ENCODE data around the gene BTAF1.

- no peak for TF ChIP-seq CTCF (IDR thresholded peaks at IDR 0.05)
- no peak for TF ChIP-seq ZFX (IDR thresholded peaks at IDR 0.05; ENCODE audit: borderline replicate concordance)
These were observed 39.8 kb upstream of the BTAF1 start for GRCh38 chr10:91883549-91884444.

All from 22Rv1 (cell line).